H4 (cell line): ENCODE measurements around the gene VANGL1. TPM values are rescaled to one million over a fixed set of nuclear protein-coding genes. Genes with fewer than 3 reads are reported as not detected.

Source experiments
- DNase-seq: peaks from one replicate; pipeline ENCODE4 v3.0.0-alpha.2; 2015; ENCODE audit warnings: low spot score
- total RNA-seq: library from RNA; depleted of rRNA; stranded (reverse); fragments of >200 nt; shearing (Covaris generic); gene quantifications from 2 replicates; pipeline ENCODE4 v1.2.3, GENCODE V29; 2014

The VANGL1 gene
- total RNA-seq, 1 experiment from 2014 or later = 8.2 TPM

- peak; percentile 39 for DNase-seq
Measured at GRCh38 chr1:115668579-115668978, 26.8 kb downstream of the VANGL1 start.

GRCh38 chr1:115669002-115669673 lies 27.4 kb downstream of the VANGL1 start:
- DNase-seq = peak; percentile 41

DNA sequence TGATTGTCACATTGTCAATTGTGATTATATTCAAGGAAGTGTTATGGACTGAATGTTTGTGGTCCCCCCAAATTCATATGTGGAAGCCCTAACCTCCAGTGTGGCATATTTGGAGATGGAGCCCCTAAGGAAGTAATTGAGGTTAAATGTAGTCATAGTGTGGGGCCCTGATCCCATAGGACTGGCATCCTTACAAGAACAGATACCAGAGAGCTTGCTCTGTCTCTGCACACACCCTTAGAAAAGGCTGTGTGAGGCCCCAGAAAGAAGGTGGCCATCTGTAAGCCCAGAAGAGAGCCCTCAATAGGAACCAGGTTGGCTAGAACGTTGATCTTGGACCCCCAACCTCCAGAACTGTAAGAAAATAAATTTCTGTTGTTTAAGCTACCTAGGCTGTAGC lies 28.1 kb downstream of the VANGL1 start:
- no peak for DNase-seq

DNA sequence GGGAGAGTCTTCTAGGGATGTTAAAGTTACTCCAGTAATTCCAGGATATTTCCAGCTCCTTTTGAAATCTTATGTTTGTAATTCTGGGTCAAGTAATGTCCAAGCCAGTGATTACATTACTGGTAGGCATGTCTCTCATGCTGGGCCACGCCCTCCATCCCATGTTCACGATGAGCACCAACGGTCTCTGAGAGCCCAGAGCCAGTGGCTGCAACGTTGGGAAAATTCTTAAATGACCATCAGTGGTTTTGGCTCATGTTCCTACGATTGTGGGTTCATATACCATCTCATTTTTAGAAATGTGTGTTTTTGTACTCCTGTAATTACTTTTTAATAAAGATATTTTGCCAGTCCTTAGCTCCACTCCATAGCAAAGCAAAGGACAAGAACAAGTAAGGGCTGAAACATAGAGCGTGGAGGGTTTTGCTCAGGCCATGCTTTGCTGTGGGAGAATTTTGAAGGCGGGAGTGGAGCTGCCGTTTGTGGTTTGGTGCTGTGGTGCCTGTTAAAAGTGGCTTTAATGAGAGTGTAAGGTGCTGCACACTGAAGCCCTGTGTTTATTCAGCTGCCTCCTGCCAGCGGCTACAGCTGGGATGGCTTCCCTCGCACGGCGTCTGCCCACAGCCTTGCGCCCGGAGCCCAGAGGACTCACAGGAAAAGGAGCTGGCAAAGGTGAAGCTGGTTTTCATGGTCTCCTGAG lies 28.9 kb downstream of the VANGL1 start:
- DNase-seq = peak; percentile 78

GRCh38 chr1:115671176-115671934 lies 29.6 kb downstream of the VANGL1 start:
- peak; percentile 69 for DNase-seq

DNA sequence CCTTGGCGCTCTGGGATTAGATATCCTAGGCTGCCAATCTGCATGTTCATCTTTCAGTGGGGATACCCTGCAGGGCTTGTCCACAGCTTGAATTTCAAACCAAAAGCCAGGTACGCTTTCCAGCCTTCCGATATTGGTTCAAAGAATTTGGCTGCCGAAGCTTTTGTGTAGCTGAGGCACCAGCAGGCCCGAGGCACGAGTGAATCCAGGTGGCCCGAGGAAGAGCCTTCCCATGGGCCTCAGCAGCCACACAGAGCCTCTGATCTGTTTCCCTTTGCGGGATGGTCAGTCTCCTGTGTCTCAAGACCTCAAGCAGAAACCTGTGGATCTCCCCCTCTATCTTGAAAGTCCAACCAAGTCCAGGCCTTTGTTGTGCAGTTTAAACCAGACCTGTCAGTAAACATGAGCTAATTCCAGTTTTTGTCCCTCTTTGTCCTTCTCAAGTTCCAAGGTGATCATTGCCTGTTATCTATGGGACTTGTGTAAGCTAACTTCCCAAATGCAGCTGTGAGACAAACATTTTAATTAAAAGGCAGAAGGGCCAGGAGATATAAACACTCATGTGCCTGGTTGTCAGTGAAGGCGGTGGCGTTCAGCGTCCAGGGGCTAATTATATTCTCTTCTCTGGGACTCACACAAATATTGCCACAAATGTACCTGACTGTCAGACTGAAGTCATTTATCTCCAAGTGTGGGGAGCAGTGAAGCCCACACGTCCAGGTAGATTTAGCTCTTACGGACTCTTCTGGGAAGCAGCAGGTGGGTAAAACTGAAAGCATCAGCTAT lies 30.6 kb downstream of the VANGL1 start:
- DNase-seq = no peak

GRCh38 chr1:115676498-115677181 lies 34.9 kb downstream of the VANGL1 start:
- no peak for DNase-seq

DNA sequence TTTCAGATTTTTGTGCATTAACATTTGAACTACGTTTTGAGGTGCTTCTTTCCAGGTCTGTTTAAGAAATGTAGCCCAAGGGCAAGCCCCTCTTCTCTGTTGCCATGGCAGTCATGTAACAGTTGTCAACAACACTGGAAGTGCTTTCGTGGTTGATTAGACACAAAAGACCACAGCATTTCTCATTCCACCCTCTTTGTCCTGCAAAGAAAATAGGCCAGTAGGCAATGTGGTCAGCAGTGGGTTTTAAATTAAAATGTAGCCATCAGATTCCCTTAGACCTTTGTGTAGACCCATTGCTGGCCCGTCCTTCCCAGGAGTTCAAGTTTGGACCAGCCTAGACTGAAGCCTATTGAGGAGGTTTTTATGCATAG lies 35.4 kb downstream of the VANGL1 start:
- no peak for DNase-seq

- DNase-seq = no peak
Measured at GRCh38 chr1:115677565-115677964, 35.8 kb downstream of the VANGL1 start.

DNA sequence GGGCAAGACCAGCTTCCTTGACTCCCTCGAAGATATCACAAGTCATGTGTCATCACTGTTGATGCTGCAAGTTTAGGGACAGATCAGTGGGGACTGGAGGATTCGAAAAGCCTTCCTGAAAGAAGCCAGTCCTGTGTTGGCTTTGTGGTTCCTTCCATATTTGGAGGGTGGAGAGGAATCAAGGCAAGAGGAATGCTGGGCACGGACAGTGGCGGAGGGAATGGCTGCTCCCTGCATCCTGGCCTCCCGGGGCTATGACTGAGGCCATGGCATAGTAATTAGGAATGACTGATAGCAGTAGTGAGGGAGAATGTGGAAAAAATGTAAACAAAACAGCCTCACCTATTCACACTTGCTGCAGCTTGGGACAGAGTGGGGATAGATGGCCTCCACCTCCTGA lies 36.4 kb downstream of the VANGL1 start:
- no peak for DNase-seq

DNA sequence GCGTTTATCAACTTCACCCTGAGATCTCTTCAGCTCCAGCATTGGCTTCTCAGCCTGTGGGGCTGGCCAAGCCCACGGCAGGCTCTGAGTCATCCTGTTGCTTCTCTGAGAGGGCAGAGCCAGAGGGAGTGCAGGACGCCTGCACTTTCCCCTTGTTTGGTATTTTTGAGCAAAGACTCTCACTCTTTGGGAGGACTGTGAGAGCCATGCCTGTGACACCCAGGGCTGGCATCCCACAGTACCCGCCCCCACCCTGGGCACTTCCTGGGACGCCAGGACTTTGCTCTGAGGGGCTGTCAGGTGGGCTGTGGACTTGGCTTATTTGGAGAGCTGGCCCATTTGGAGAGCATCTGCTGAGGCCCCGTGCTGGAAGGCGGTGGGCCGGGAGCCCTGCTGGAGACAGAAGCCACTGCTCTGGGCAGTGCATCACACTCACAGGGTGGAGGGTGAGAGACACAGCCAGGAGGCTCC lies 37.4 kb downstream of the VANGL1 start:
- peak; percentile 34 for DNase-seq

- no peak for DNase-seq
Measured at GRCh38 chr1:115680730-115681111, 39.0 kb downstream of the VANGL1 start.

GRCh38 chr1:115682792-115683191 lies 41.0 kb downstream of the VANGL1 start:
- DNase-seq = no peak

GRCh38 chr1:115685029-115685705 lies 43.4 kb downstream of the VANGL1 start:
- DNase-seq = no peak

DNA sequence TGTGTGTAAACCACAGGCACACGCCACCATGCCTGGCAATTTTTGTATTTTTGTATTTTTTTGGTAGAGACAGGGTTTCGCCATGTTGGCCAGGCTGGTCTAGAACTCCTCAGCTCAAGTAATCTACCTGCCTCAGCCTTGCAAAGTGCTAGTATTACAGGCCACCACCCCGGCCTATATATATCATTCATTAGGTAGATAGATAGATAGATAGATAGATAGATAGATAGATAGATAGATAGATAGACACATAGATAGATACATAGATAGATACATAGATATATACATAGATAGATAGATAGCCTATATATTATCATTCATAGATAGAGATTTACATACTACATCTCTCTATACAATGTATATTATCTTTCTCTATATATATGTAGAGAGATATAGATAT lies 46.0 kb downstream of the VANGL1 start:
- DNase-seq = no peak

DNA sequence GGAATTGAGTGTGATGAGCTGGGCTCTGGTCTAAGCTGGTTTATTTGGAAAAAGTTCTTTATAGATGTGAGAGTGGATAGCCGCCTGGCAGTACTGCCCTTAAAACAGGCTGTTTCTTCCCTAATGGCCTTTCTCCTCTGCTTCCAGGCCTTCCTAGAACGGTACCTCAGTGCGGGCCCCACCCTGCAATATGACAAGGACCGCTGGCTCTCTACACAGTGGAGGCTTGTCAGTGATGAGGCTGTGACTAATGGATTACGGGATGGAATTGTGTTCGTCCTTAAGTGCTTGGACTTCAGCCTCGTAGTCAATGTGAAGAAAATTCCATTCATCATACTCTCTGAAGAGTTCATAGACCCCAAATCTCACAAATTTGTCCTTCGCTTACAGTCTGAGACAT lies 49.2 kb downstream of the VANGL1 start:
- no peak for DNase-seq

DNA sequence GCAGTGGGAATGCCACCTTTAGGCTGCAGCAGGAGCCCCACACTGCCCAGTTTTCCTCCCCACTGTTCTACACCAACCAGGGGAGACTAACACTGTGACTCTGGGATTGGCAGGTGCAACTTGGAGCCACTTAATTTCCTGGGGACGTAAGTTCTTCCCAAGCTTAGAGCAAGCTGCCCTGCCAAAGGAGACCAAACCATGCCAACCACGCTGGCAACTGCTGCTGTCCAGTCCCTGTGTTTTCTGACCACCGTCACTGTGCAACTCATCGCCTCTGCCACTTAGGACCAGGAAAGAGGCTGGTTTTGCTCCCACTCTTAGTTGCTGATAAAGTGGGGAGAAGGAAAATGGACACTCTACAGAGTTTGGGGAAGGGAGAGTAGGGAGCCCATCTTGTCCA lies 50.5 kb downstream of the VANGL1 start:
- no peak for DNase-seq

DNA sequence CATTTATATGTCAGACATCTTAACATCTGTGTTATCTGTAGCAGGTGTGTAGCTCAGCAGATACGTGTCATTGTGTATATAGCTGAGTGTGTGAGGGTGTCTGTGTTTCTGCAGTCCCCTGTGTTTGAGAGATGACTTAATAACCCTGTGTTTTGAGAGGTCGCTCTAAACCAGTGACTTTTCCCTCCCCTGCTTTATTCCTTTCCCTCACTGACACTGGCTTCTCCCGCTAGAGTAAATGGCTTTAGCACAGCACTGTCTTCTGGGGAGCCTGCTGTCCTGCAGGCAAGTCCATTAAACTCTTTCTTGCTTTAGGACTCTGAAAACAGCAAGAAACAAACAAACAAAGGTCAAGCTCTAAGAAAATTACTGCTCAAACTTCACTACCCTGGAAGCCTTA lies 53.0 kb downstream of the VANGL1 start:
- DNase-seq = no peak

DNA sequence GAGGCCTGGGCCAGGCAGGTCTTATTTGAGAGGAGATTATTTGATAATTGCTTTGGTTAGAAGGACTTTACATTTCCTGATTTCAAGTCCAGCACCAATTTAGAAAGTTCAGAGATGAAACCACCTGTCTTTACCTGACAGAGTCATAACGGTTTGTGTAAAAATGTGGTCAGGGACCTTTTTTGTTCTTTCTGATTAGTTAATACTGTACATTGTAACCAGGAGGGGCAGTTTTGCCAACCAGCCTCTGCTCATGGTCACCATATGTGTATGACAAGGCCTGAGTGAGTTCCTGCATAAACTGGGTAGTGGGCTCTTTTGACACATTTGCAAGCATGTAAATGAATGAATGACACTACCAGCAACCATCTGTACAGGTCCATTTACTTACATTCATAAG lies 55.8 kb downstream of the VANGL1 start:
- DNase-seq = no peak

DNA sequence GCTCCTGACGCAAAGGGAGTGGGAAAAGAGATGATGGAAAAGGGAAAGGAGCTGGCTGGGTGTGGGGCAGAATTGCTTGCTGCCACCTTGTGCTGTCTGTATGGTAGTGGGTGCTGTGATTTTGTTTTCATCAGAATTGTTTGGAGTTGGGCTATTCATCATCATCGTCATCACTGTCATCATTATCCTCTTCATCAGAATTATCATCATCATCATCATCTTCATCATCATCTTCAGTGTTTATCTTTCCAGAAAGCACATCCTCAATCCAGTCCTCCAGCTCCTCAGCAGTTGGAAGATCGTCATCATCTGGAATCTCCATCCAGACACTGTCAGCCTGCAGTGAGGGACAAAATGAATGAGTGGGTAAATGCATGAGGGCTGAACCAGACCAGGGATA lies 59.3 kb downstream of the VANGL1 start:
- DNase-seq = no peak

GRCh38 chr1:115702959-115703358 lies 61.2 kb downstream of the VANGL1 start:
- DNase-seq = no peak
